HCT116 (cell line): ENCODE data around the gene RPUSD3. TPM values are rescaled to one million over a fixed set of nuclear protein-coding genes. Genes with fewer than 3 reads are reported as not detected.

Source experiments
- ATAC-seq: fragments of 200-7000 bp; cut with Tn5 transposase; 2 replicates; pipeline ENCODE4 v1.9.1; 2020; ENCODE audit warnings: mild to moderate bottlenecking, moderate library complexity
- BruUV-seq: library from RNA; stranded (reverse); fragments of 400-500 nt; replicated peaks from 2 replicates; lab custom pipeline; 2021; lab: Mats Ljungman, UMichigan
- CTCF ChIA-PET: fragments of 300-600 bp; sonication (Branson Sonifier 250); formaldehyde crosslinking; loops from one replicate; lab custom pipeline; 2021; ENCODE audit warnings: antibody characterized with exemption; lab: Charles Lee
- POLR2A ChIA-PET: fragments of 300-600, 350-600 bp; sonication (Branson Sonifier 250); formaldehyde crosslinking; loops from one replicate; lab custom pipeline; 2021; ENCODE audit warnings: antibody characterized with exemption; lab: Charles Lee
- RAD21 ChIA-PET, 2 experiments: fragments of 300-600 bp; sonication (Branson Sonifier 250); formaldehyde crosslinking; loops; one replicate each; lab custom pipeline; 2023; ENCODE audit warnings: low total read pairs in 2 of 2; ENCODE audit not compliant: uncharacterized antibody in 2 of 2, unreplicated experiment in 2 of 2, low non-redundant PET in 1 of 2; lab: Charles Lee
- DNase-seq: peaks from one replicate; pipeline ENCODE4 v3.0.0-alpha.2; 2010; ENCODE audit warnings: low read depth, low spot score
- H2AFZ ChIP-seq: fragments of 200-600 bp; shearing (Covaris generic), sonication (generic); 2 replicates; pipeline ENCODE4 v1.6.1; 2017; ENCODE audit warnings: low read depth, mixed run types, mixed read lengths, antibody characterized with exemption, low read length; ENCODE audit not compliant: poor library complexity, severe bottlenecking
- H3K27ac ChIP-seq: 2 replicates; pipeline ENCODE4 v1.5.1; 2012; ENCODE audit warnings: low read depth, low read length
- H3K27me3 ChIP-seq: fragments of 200-600 bp; sonication (generic); 2 replicates; pipeline ENCODE4 v1.6.1; 2016; ENCODE audit warnings: mixed run types, low read length, mixed read lengths; ENCODE audit not compliant: insufficient read depth
- H3K36me3 ChIP-seq, 2 experiments: fragments of 200-500 bp in 1 of 2; fragments of 200-600 bp in 1 of 2; sonication (Bioruptor generic) in 1 of 2; sonication (generic) in 1 of 2; 2 replicates each; pipeline versions ENCODE4 v1.5.1 to v1.6.1; 2014 to 2016; ENCODE audit warnings: low read length in 2 of 2, inconsistent platforms in 1 of 2, mixed read lengths in 1 of 2, mixed run types in 1 of 2; ENCODE audit not compliant: insufficient read depth in 2 of 2, control insufficient read depth in 1 of 2
- H3K4me1 ChIP-seq, 2 experiments: fragments of 200-600 bp in 1 of 2; sonication (generic) in 1 of 2; 2 replicates each; pipeline versions ENCODE4 v1.5.1 to v1.6.1; 2012 to 2017; ENCODE audit warnings: low read length in 2 of 2, inconsistent platforms in 1 of 2, mild to moderate bottlenecking in 1 of 2, mixed read lengths in 1 of 2, mixed run types in 1 of 2, moderate library complexity in 1 of 2; ENCODE audit not compliant: insufficient read depth in 2 of 2, control insufficient read depth in 1 of 2
- H3K4me2 ChIP-seq: fragments of 200-600 bp; sonication (generic); 2 replicates; pipeline ENCODE4 v1.6.1; 2017; ENCODE audit warnings: mixed run types, low read length, mixed read lengths
- H3K4me3 ChIP-seq, 2 experiments: fragments of 200-600 bp in 1 of 2; sonication (generic) in 1 of 2; replicated peaks in 1 of 2; 2 replicates each; pipeline ENCODE4 v1.5.1; 2011 to 2016; ENCODE audit warnings: low read length in 2 of 2, control low read depth in 1 of 2, low read depth in 1 of 2, mild to moderate bottlenecking in 1 of 2, mixed read lengths in 1 of 2, mixed run types in 1 of 2
- H3K79me2 ChIP-seq: fragments of 200-600 bp; sonication (generic); 2 replicates; pipeline ENCODE4 v1.6.1; 2017; ENCODE audit warnings: mild to moderate bottlenecking, mixed run types, low read length, moderate library complexity, mixed read lengths; ENCODE audit not compliant: insufficient read depth
- H3K9ac ChIP-seq: fragments of 200-600 bp; sonication (generic); 2 replicates; pipeline ENCODE4 v1.6.1; 2016; ENCODE audit warnings: low read length, mixed read lengths
- H3K9me2 ChIP-seq: fragments of 200-600 bp; sonication (generic), shearing (Covaris generic); 2 replicates; pipeline ENCODE4 v1.6.1; 2017; ENCODE audit warnings: mixed run types, mild to moderate bottlenecking, moderate library complexity; ENCODE audit not compliant: insufficient read depth
- H3K9me3 ChIP-seq, 2 experiments: fragments of 200-500 bp in 1 of 2; fragments of 200-600 bp in 1 of 2; sonication (Bioruptor generic) in 1 of 2; sonication (generic) in 1 of 2; 2 replicates each; pipeline ENCODE4 v1.6.1; 2014 to 2017; ENCODE audit warnings: low read length in 2 of 2, mixed read lengths in 2 of 2, inconsistent platforms in 1 of 2, low read depth in 1 of 2, mild to moderate bottlenecking in 1 of 2, mixed run types in 1 of 2, moderate library complexity in 1 of 2; ENCODE audit not compliant: control insufficient read depth in 1 of 2, insufficient read depth in 1 of 2
- H4K20me1 ChIP-seq: fragments of 200-600 bp; sonication (generic), shearing (Covaris generic); 2 replicates; pipeline ENCODE4 v1.6.1; 2017; ENCODE audit warnings: mixed run types, mild to moderate bottlenecking, moderate library complexity; ENCODE audit not compliant: insufficient read depth
- EGR1 ChIP-seq: IDR thresholded peaks from 2 replicates; pipeline ENCODE4 v1.6.1; 2012; ENCODE audit warnings: low read depth
- SP1 ChIP-seq: IDR thresholded peaks from 2 replicates; pipeline ENCODE4 v1.6.1; 2012; ENCODE audit warnings: low read depth
- ZBTB33 ChIP-seq: IDR thresholded peaks from 2 replicates; pipeline ENCODE4 v1.6.1; 2011; ENCODE audit warnings: mild to moderate bottlenecking, low read length, moderate library complexity; ENCODE audit not compliant: insufficient replicate concordance; ENCODE audit errors: extremely low read depth
- intact Hi-C: fragments of 100-400 bp; cut with micrococcal nuclease; formaldehyde crosslinking; loops from 2 replicates; pipeline ENCODE4 v1.10.0; 2022
- total RNA-seq: library from RNA; stranded (reverse); gene quantifications from one replicate; pipeline ENCODE4 v1.2.1, GENCODE V29; 2021; ENCODE audit not compliant: unreplicated experiment

The RPUSD3 gene
- total RNA-seq, 1 experiment from 2014 or later = 58.0 TPM

- H3K79me2 ChIP-seq = peaks cover 7% of the 10 kb centered on the region; the same call in 1 of the 2 replicates
- no peak overlapping the region for H3K4me2 ChIP-seq
- intact Hi-C loops = loop anchor here (5.0 kb wide), 1 partner anchor 91 kb away; the partner anchor contains the start of gene CRELD1
- ChIA-PET RAD21 (interaction anchor here in 1 of 2 experiments (1.5 kb wide), 1 partner anchor 105 kb away, joined by 4 read pairs; no protein-coding TSS in a partner anchor), POLR2A (no interaction called here), CTCF (interaction anchor here (1.1 kb wide), 1 partner anchor 105 kb away, joined by 4 read pairs; no protein-coding TSS in a partner anchor)
- H3K36me3 ChIP-seq = peaks cover 9 to 17% of the 10 kb centered on the region in 2 experiments; a peak in 3 of 4 replicates
- H3K9me2 ChIP-seq = no peaks in the 10 kb centered on the region
- no peak for DNase-seq
- peaks cover 0 to 15% of the 10 kb centered on the region in 2 experiments; a peak in 1 of 4 replicates for H3K4me1 ChIP-seq
- H3K27ac ChIP-seq = no peak overlapping the region
- H2AFZ ChIP-seq = no peak overlapping the region
- no peak for ATAC-seq
- H3K27me3 ChIP-seq = no peaks in the 10 kb centered on the region
- H4K20me1 ChIP-seq = no peaks in the 10 kb centered on the region
- no peaks in the 10 kb centered on the region for H3K9me3 ChIP-seq
- BruUV-seq = no TSS peak
- no peak for TF ChIP-seq SP1
- no peak overlapping the region for H3K4me3 ChIP-seq
- no peak overlapping the region for H3K9ac ChIP-seq
Measured at GRCh38 chr3:9841015-9841414, 2.8 kb downstream of the RPUSD3 start.

DNA sequence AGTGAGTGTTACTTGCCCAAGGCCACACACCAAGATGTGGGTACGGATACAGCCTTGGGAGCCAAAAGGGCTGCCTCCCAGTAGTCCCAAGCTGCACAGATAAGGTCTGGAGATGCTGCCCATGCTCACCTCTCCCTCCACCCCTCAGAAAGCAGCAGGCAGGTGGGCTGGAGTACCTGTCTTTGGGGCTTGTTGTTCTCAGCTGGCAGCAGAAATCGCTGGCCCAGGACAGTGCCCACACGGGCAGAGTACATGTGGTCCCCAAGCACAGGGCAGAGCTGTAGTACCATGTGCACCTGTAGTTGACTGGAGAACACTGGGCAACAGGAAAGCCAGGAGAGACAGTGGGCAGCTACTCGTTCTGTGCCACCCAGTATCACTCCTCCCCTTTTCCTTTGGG lies 5.0 kb downstream of the RPUSD3 start:
- ChIA-PET POLR2A (no interaction called here), RAD21 (no interaction called here), CTCF (no interaction called here)
- intact Hi-C loops = no loop called here
- peaks cover 13 to 25% of the 10 kb centered on the region in 2 experiments; a peak in 3 of 4 replicates for H3K36me3 ChIP-seq
- H3K9me2 ChIP-seq = no peaks in the 10 kb centered on the region
- H3K9me3 ChIP-seq = no peaks in the 10 kb centered on the region
- peaks cover 7% of the 10 kb centered on the region; the same call in 1 of the 2 replicates for H3K79me2 ChIP-seq
- H3K27ac ChIP-seq = no peak overlapping the region
- H3K4me1 ChIP-seq = peaks cover 0 to 10% of the 10 kb centered on the region in 2 experiments; a peak in 1 of 4 replicates
- ATAC-seq (no peak), DNase-seq (no peak)
- TF ChIP-seq ZBTB33 (no peak), EGR1 (no peak)
- no peak overlapping the region for H3K9ac ChIP-seq
- no peak overlapping the region for H3K4me2 ChIP-seq
- H2AFZ ChIP-seq = no peak overlapping the region
- no peaks in the 10 kb centered on the region for H3K27me3 ChIP-seq
- H4K20me1 ChIP-seq = no peaks in the 10 kb centered on the region
- no peak overlapping the region for H3K4me3 ChIP-seq
- BruUV-seq = no TSS peak
